OCI-LY7 (cell line): ENCODE measurements around the gene SYNM. TPM values are rescaled to one million over a fixed set of nuclear protein-coding genes. Genes with fewer than 3 reads are reported as not detected.

ENCODE experiments used
- BruUV-seq: library from RNA; stranded (reverse); fragments of 400-500 nt; replicated peaks from 2 replicates; lab custom pipeline; 2021; lab: Mats Ljungman, UMichigan
- CTCF ChIA-PET: fragments of 300-600 bp; sonication (Branson Sonifier 250); formaldehyde crosslinking; loops from one replicate; lab custom pipeline; 2022; ENCODE audit warnings: antibody characterized with exemption; ENCODE audit not compliant: unreplicated experiment; lab: Charles Lee
- POLR2A ChIA-PET: fragments of 300-600 bp; sonication (Branson Sonifier 250); formaldehyde crosslinking; loops from one replicate; lab custom pipeline; 2022; ENCODE audit warnings: antibody characterized with exemption; lab: Charles Lee
- DNase-seq: peaks from one replicate; pipeline ENCODE4 v3.0.0-alpha.2; 2015; ENCODE audit warnings: low spot score
- H2AFZ ChIP-seq: fragments of 200-600 bp; sonication (generic), shearing (Covaris generic); 2 replicates; pipeline ENCODE4 v1.6.1; 2014; ENCODE audit warnings: mild to moderate bottlenecking, antibody characterized with exemption, low read length, moderate library complexity
- H3K27ac ChIP-seq: fragments of 200-600 bp; sonication (generic); 2 replicates; pipeline ENCODE4 v1.5.1; 2014; ENCODE audit warnings: mixed run types, low read depth, mild to moderate bottlenecking, moderate library complexity, low read length, inconsistent platforms; ENCODE audit not compliant: poor library complexity, severe bottlenecking
- H3K36me3 ChIP-seq: fragments of 200-600 bp; sonication (generic); 2 replicates; pipeline ENCODE4 v1.6.1; 2014; ENCODE audit warnings: mild to moderate bottlenecking, antibody characterized with exemption, low read length, moderate library complexity, mixed read lengths; ENCODE audit not compliant: insufficient read depth
- H3K4me1 ChIP-seq: fragments of 200-600 bp; sonication (generic); 2 replicates; pipeline ENCODE4 v1.5.1; 2014; ENCODE audit warnings: mild to moderate bottlenecking, low read length; ENCODE audit not compliant: insufficient read depth, poor library complexity, severe bottlenecking
- H3K4me2 ChIP-seq: fragments of 200-600 bp; sonication (generic); 2 replicates; pipeline ENCODE4 v1.6.1; 2014; ENCODE audit warnings: mild to moderate bottlenecking, low read length
- H3K4me3 ChIP-seq: fragments of 200-600 bp; sonication (generic); 2 replicates; pipeline ENCODE4 v1.5.1; 2014; ENCODE audit warnings: mild to moderate bottlenecking, low read depth, low read length; ENCODE audit not compliant: poor library complexity, severe bottlenecking
- H3K79me2 ChIP-seq: fragments of 200-600 bp; sonication (generic); 2 replicates; pipeline ENCODE4 v1.6.1; 2016; ENCODE audit warnings: low read depth, mild to moderate bottlenecking, low read length, moderate library complexity, mixed read lengths; ENCODE audit not compliant: insufficient read depth
- H3K9me2 ChIP-seq: fragments of 200-600 bp; sonication (generic); 2 replicates; pipeline ENCODE4 v1.6.1; 2016; ENCODE audit warnings: mild to moderate bottlenecking, low read length, mixed read lengths; ENCODE audit not compliant: insufficient read depth
- H3K9me3 ChIP-seq: fragments of 200-600 bp; sonication (generic); 2 replicates; pipeline ENCODE4 v1.6.1; 2014; ENCODE audit warnings: mild to moderate bottlenecking, mixed run types, low read length, mixed read lengths
- H4K20me1 ChIP-seq: fragments of 200-600 bp; sonication (generic); 2 replicates; pipeline ENCODE4 v1.6.1; 2014; ENCODE audit warnings: mild to moderate bottlenecking, antibody characterized with exemption, low read length, moderate library complexity, mixed read lengths; ENCODE audit not compliant: insufficient read depth
- CTCF ChIP-seq: fragments of 200-600 bp; sonication (generic); conservative IDR thresholded peaks from 2 replicates; pipeline ENCODE4 v1.5.1; 2014; ENCODE audit warnings: mild to moderate bottlenecking, antibody characterized with exemption, low read length, moderate library complexity, mixed read lengths
- EZH2phosphoT487 ChIP-seq: fragments of 200-600 bp; sonication (generic); IDR thresholded peaks from 2 replicates; pipeline ENCODE4 v1.6.1; 2018; ENCODE audit warnings: low read depth, borderline replicate concordance, mild to moderate bottlenecking, mixed run types, antibody characterized with exemption, low read length, moderate library complexity, mixed read lengths
- intact Hi-C: fragments of 100-400 bp; cut with micrococcal nuclease; formaldehyde crosslinking; loops from one replicate; pipeline ENCODE4 v1.10.0; 2022; ENCODE audit not compliant: unreplicated experiment
- total RNA-seq, 2 experiments: library from RNA; depleted of rRNA in 1 of 2; stranded (reverse); fragments of >200 nt in 1 of 2; shearing (Covaris generic) in 1 of 2; gene quantifications; 2 replicates each; pipeline ENCODE4 v1.2.3, GENCODE V29; 2014 to 2022

Gene SYNM
- total RNA-seq, 2 experiments from 2014 or later: 0.08 to 0.41 TPM

- Histone ChIP-seq H3K36me3 (no peaks in the 10 kb centered on the region), H3K9me2 (no peaks in the 10 kb centered on the region)
- CTCF ChIA-PET: no interaction called here
Observed at GRCh38 chr15:99151156-99151555, 46.3 kb downstream of the SYNM start.

DNA sequence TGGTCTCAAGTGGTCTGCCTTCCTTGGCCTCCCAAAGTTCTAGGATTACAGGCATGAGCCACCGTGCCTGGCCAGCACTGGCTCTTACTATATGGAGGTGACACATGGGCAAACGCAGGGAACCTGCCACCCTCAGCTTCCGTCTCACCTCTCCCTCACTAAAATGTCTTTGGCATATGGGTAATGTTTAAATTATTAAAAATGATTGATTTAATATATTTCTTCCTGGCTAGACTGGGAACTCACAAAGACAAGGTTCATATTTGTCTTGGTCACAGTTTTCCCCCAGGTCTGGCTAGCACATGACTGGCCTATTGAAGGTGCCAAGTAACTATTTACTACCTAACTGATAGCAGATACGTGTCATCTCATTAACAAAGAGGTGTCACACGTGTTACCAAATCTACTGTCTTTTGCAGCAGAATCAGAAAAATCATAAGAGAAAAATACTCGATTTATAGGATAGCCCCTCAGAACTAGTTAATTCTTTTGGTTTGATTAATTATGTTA is 48.2 kb downstream of the SYNM start:
- Histone ChIP-seq H3K4me3 (no peak overlapping the region), H3K4me2 (no peak overlapping the region), H3K36me3 (no peaks in the 10 kb centered on the region), H2AFZ (no peak overlapping the region), H3K79me2 (no peaks in the 10 kb centered on the region), H3K9me3 (no peaks in the 10 kb centered on the region), H3K4me1 (no peaks in the 10 kb centered on the region), H4K20me1 (no peaks in the 10 kb centered on the region), H3K27ac (no peak overlapping the region), H3K9me2 (no peaks in the 10 kb centered on the region)
- TF ChIP-seq EZH2phosphoT487 (no peak), CTCF (no peak)
- DNase-seq: no peak
- no TSS peak for BruUV-seq
- ChIA-PET POLR2A (no interaction called here), CTCF (no interaction called here)
- intact Hi-C loops: no loop called here

More at GRCh38 chr15:99151156-99151555, 46.3 kb downstream of the SYNM start:
- POLR2A ChIA-PET: interaction anchor here (0.6 kb wide), 1 partner anchor 865 kb away, joined by 3 read pairs; no protein-coding TSS in a partner anchor
- intact Hi-C loops: no loop called here
- TF ChIP-seq EZH2phosphoT487 (no peak), CTCF (no peak)
- Histone ChIP-seq H3K4me2 (no peak overlapping the region), H3K79me2 (no peaks in the 10 kb centered on the region), H2AFZ (no peak overlapping the region), H3K4me3 (no peak overlapping the region), H4K20me1 (no peaks in the 10 kb centered on the region), H3K9me3 (no peaks in the 10 kb centered on the region), H3K27ac (no peak overlapping the region), H3K4me1 (no peaks in the 10 kb centered on the region)
- BruUV-seq: no TSS peak
- DNase-seq: no peak

DNA sequence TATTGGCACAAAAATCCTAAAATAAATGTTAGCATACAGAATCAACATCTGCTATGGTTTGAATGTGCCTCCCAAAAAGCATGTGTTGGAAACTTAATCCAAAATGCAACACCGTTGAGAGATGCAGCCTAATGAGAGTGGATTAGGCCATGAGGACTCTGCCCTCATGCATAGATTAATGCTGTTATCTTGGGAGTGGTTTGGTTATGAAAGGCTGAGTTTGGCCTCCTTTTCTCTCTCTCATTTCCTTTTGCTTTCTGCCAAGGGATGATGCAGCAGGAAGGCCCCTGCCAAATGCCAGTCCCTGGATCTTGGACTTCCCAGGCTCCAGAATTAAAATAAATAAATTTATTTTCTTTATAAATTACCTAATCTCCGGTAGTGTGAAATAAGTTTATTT is 49.4 kb downstream of the SYNM start:
- BruUV-seq: no TSS peak
- TF ChIP-seq CTCF (no peak), EZH2phosphoT487 (no peak)
- intact Hi-C loops: no loop called here

More for the DNA sequence above, 49.4 kb downstream of the SYNM start:
- no peak overlapping the region for H3K4me3 ChIP-seq
- ChIA-PET CTCF (no interaction called here), POLR2A (no interaction called here)
- no peaks in the 10 kb centered on the region for H3K9me2 ChIP-seq
- no peaks in the 10 kb centered on the region for H4K20me1 ChIP-seq
- H3K9me3 ChIP-seq: no peaks in the 10 kb centered on the region
- no peak overlapping the region for H2AFZ ChIP-seq
- H3K4me2 ChIP-seq: no peak overlapping the region
- no peak for DNase-seq
- no peak overlapping the region for H3K27ac ChIP-seq
- H3K4me1 ChIP-seq: no peaks in the 10 kb centered on the region
- H3K79me2 ChIP-seq: no peaks in the 10 kb centered on the region
- H3K36me3 ChIP-seq: no peaks in the 10 kb centered on the region
